ENCODE results near the gene PCDHA12.
"Not testable (repeated sequence)": the region's sequence is repeated elsewhere in the genome, so short reads cannot be mapped to it uniquely, and the experiment has no call there.

PCDHA12 gene
- total RNA-seq: 0 reads per million in 3 donors

- H3K27me3 ChIP-seq (replicated peaks; ENCODE audit: control insufficient read depth, insufficient read depth, low read length, poor library complexity, severe bottlenecking): peaks cover 4% of the 10 kb centered on the region
- H3K36me3 ChIP-seq (ENCODE audit: control insufficient read depth, insufficient read depth, low read length): no peaks in the 10 kb centered on the region
- DNase-seq: no peak
- no peaks in the 10 kb centered on the region for H3K4me1 ChIP-seq (ENCODE audit: control insufficient read depth, insufficient read depth, low read length, poor library complexity, severe bottlenecking)
- no peak within 1 kb of the TSS for H3K27ac ChIP-seq (ENCODE audit: insufficient read depth, low read length, poor library complexity, severe bottlenecking)
- peaks cover 5% of the 10 kb centered on the region for H3K9me3 ChIP-seq (ENCODE audit: control insufficient read depth, low read length)
- H3K4me3 ChIP-seq (ENCODE audit: insufficient read depth, low read depth, low read length, poor library complexity, severe bottlenecking): no peak within 1 kb of the TSS
Measured at GRCh38 chr5:140875085-140876065, at the start of gene PCDHA12. Gene PCDHA12, plus strand, starts transcription at chr5:140875308. Its CDS starts 165 bp downstream, at chr5:140875473.

- H3K4me3 ChIP-seq (ENCODE audit: insufficient read depth, low read depth, low read length, poor library complexity, severe bottlenecking): no peak within 1 kb of the TSS
- no peak within 1 kb of the TSS for H3K27ac ChIP-seq (ENCODE audit: insufficient read depth, low read length, poor library complexity, severe bottlenecking)
- no peaks in the 10 kb centered on the region for H3K36me3 ChIP-seq (ENCODE audit: control insufficient read depth, insufficient read depth, low read length)
- H3K4me1 ChIP-seq (ENCODE audit: control insufficient read depth, insufficient read depth, low read length, poor library complexity, severe bottlenecking): no peaks in the 10 kb centered on the region
- H3K27me3 ChIP-seq (replicated peaks; ENCODE audit: control insufficient read depth, insufficient read depth, low read length, poor library complexity, severe bottlenecking): no peaks in the 10 kb centered on the region
- DNase-seq: no peak
- H3K9me3 ChIP-seq (ENCODE audit: control insufficient read depth, low read length): no peaks in the 10 kb centered on the region
Measured at GRCh38 chr5:140827704-140828361, 47.3 kb upstream of the PCDHA12 start, which contains the start of gene PCDHA6. Gene PCDHA6, plus strand, starts transcription at chr5:140827960. Its CDS starts 132 bp downstream, at chr5:140828092.

GRCh38 chr5:140828362-140828737 lies 46.8 kb upstream of the PCDHA12 start:
- Histone ChIP-seq H3K4me3 (ENCODE audit: insufficient read depth, low read depth, low read length, poor library complexity, severe bottlenecking) (no peak overlapping the region), H3K27ac (ENCODE audit: insufficient read depth, low read length, poor library complexity, severe bottlenecking) (no peak overlapping the region), H3K9me3 (ENCODE audit: control insufficient read depth, low read length) (no peaks in the 10 kb centered on the region), H3K4me1 (ENCODE audit: control insufficient read depth, insufficient read depth, low read length, poor library complexity, severe bottlenecking) (no peaks in the 10 kb centered on the region), H3K36me3 (ENCODE audit: control insufficient read depth, insufficient read depth, low read length) (no peaks in the 10 kb centered on the region), H3K27me3 (replicated peaks; ENCODE audit: control insufficient read depth, insufficient read depth, low read length, poor library complexity, severe bottlenecking) (no peaks in the 10 kb centered on the region)
- no peak for DNase-seq

- H3K27ac ChIP-seq (ENCODE audit: insufficient read depth, low read length, poor library complexity, severe bottlenecking); H3K4me1 ChIP-seq (ENCODE audit: control insufficient read depth, insufficient read depth, low read length, poor library complexity, severe bottlenecking); H3K36me3 ChIP-seq (ENCODE audit: control insufficient read depth, insufficient read depth, low read length); H3K27me3 ChIP-seq (replicated peaks; ENCODE audit: control insufficient read depth, insufficient read depth, low read length, poor library complexity, severe bottlenecking); H3K4me3 ChIP-seq (ENCODE audit: insufficient read depth, low read depth, low read length, poor library complexity, severe bottlenecking); DNase-seq; H3K9me3 ChIP-seq (ENCODE audit: control insufficient read depth, low read length): not testable (repeated sequence)
Measured at GRCh38 chr5:140829511-140830501, 45.3 kb upstream of the PCDHA12 start.

- no peaks in the 10 kb centered on the region for H3K9me3 ChIP-seq (ENCODE audit: control insufficient read depth, low read length)
- no peaks in the 10 kb centered on the region for H3K27me3 ChIP-seq (replicated peaks; ENCODE audit: control insufficient read depth, insufficient read depth, low read length, poor library complexity, severe bottlenecking)
- H3K36me3 ChIP-seq (ENCODE audit: control insufficient read depth, insufficient read depth, low read length): no peaks in the 10 kb centered on the region
- no peak within 1 kb of the TSS for H3K27ac ChIP-seq (ENCODE audit: insufficient read depth, low read length, poor library complexity, severe bottlenecking)
- H3K4me1 ChIP-seq (ENCODE audit: control insufficient read depth, insufficient read depth, low read length, poor library complexity, severe bottlenecking): no peaks in the 10 kb centered on the region
- DNase-seq: no peak
- no peak within 1 kb of the TSS for H3K4me3 ChIP-seq (ENCODE audit: insufficient read depth, low read depth, low read length, poor library complexity, severe bottlenecking)
Measured at GRCh38 chr5:140833993-140834392, 41.1 kb upstream of the PCDHA12 start, which contains the start of gene PCDHA7. Gene PCDHA7, plus strand, starts transcription at chr5:140834269. Its CDS starts 115 bp downstream, at chr5:140834384.

GRCh38 chr5:140834439-140835008 lies 40.6 kb upstream of the PCDHA12 start:
- DNase-seq; H3K4me3 ChIP-seq (ENCODE audit: insufficient read depth, low read depth, low read length, poor library complexity, severe bottlenecking); H3K4me1 ChIP-seq (ENCODE audit: control insufficient read depth, insufficient read depth, low read length, poor library complexity, severe bottlenecking); H3K27me3 ChIP-seq (replicated peaks; ENCODE audit: control insufficient read depth, insufficient read depth, low read length, poor library complexity, severe bottlenecking); H3K36me3 ChIP-seq (ENCODE audit: control insufficient read depth, insufficient read depth, low read length); H3K27ac ChIP-seq (ENCODE audit: insufficient read depth, low read length, poor library complexity, severe bottlenecking); H3K9me3 ChIP-seq (ENCODE audit: control insufficient read depth, low read length): not testable (repeated sequence)

- Histone ChIP-seq H3K27ac (ENCODE audit: insufficient read depth, low read length, poor library complexity, severe bottlenecking) (no peak overlapping the region), H3K4me3 (ENCODE audit: insufficient read depth, low read depth, low read length, poor library complexity, severe bottlenecking) (no peak overlapping the region), H3K27me3 (replicated peaks; ENCODE audit: control insufficient read depth, insufficient read depth, low read length, poor library complexity, severe bottlenecking) (no peaks in the 10 kb centered on the region), H3K4me1 (ENCODE audit: control insufficient read depth, insufficient read depth, low read length, poor library complexity, severe bottlenecking) (no peaks in the 10 kb centered on the region), H3K36me3 (ENCODE audit: control insufficient read depth, insufficient read depth, low read length) (no peaks in the 10 kb centered on the region), H3K9me3 (ENCODE audit: control insufficient read depth, low read length) (no peaks in the 10 kb centered on the region)
- no peak for DNase-seq
Measured at GRCh38 chr5:140835622-140836510, 39.2 kb upstream of the PCDHA12 start.

- no peak within 1 kb of the TSS for H3K27ac ChIP-seq (ENCODE audit: insufficient read depth, low read length, poor library complexity, severe bottlenecking)
- no peak for DNase-seq
- no peaks in the 10 kb centered on the region for H3K27me3 ChIP-seq (replicated peaks; ENCODE audit: control insufficient read depth, insufficient read depth, low read length, poor library complexity, severe bottlenecking)
- H3K4me3 ChIP-seq (ENCODE audit: insufficient read depth, low read depth, low read length, poor library complexity, severe bottlenecking): no peak within 1 kb of the TSS
- no peaks in the 10 kb centered on the region for H3K4me1 ChIP-seq (ENCODE audit: control insufficient read depth, insufficient read depth, low read length, poor library complexity, severe bottlenecking)
- no peaks in the 10 kb centered on the region for H3K36me3 ChIP-seq (ENCODE audit: control insufficient read depth, insufficient read depth, low read length)
- no peaks in the 10 kb centered on the region for H3K9me3 ChIP-seq (ENCODE audit: control insufficient read depth, low read length)
Measured at GRCh38 chr5:140840978-140841962, 33.8 kb upstream of the PCDHA12 start, which contains the start of gene PCDHA8. Gene PCDHA8, plus strand, starts transcription at chr5:140841187. Its CDS starts 135 bp downstream, at chr5:140841322.
